HepG2 (cell line): ENCODE measurements around the gene CCDC148. TPM values are rescaled to one million over a fixed set of nuclear protein-coding genes. Genes with fewer than 3 reads are reported as not detected.

Source experiments
- ATAC-seq: fragments of 200-7000 bp; cut with Tn5 transposase; 3 replicates; pipeline ENCODE4 v1.9.1; 2020; ENCODE audit warnings: mild to moderate bottlenecking, moderate library complexity
- BruUV-seq: library from RNA; stranded (reverse); fragments of 400-500 nt; replicated peaks from 2 replicates; lab custom pipeline; 2021; lab: Mats Ljungman, UMichigan
- CTCF ChIA-PET: fragments of 300-600 bp; formaldehyde crosslinking; extraction: SDS; loops from one replicate; lab custom pipeline; 2021; ENCODE audit warnings: low total read pairs, inconsistent platforms, low intra/inter-chr PET ratio; lab: Yijun Ruan, JAX
- POLR2A ChIA-PET: fragments of 350-600 bp; sonication (Branson Sonifier 250); formaldehyde crosslinking; loops from one replicate; lab custom pipeline; 2020; ENCODE audit warnings: antibody characterized with exemption, inconsistent platforms; lab: Yijun Ruan, JAX
- DNase-seq: peaks from one replicate; pipeline ENCODE4 v3.0.0-alpha.2; 2015; ENCODE audit warnings: low spot score
- FAIRE-seq: peaks from 3 replicates; lab custom pipeline; 2011; peaks lifted over from hg19 to GRCh38; lab: Jason Lieb, UNC
- H2AFZ ChIP-seq: one replicate; pipeline ENCODE4 v1.6.1; 2011; ENCODE audit warnings: low read length, inconsistent platforms
- H3K27ac ChIP-seq: fragments of 300-600 bp; 3 replicates; pipeline ENCODE4 v1.8.0; 2011; ENCODE audit warnings: mixed run types, mild to moderate bottlenecking, mixed read lengths, low read length, inconsistent platforms; ENCODE audit not compliant: insufficient read depth; ENCODE audit errors: extremely low read length
- H3K27me3 ChIP-seq, 2 experiments: fragments of 200-600 bp in 1 of 2; 2 replicates in 1 of 2; 3 replicates in 1 of 2; pipeline versions ENCODE4 v1.6.0 to v1.8.0; 2011; ENCODE audit warnings: low read length in 2 of 2, mild to moderate bottlenecking in 2 of 2, moderate library complexity in 2 of 2, inconsistent platforms in 1 of 2; ENCODE audit not compliant: insufficient read depth in 2 of 2, control insufficient read depth in 1 of 2
- H3K36me3 ChIP-seq, 2 experiments: fragments of 200-600 bp in 1 of 2; replicated peaks in 1 of 2; 2 replicates in 1 of 2; 3 replicates in 1 of 2; pipeline versions ENCODE4 v1.5.1 to v1.8.0; 2011; ENCODE audit warnings: low read length in 2 of 2, inconsistent platforms in 1 of 2; ENCODE audit not compliant: insufficient read depth in 2 of 2, control insufficient read depth in 1 of 2
- H3K4me1 ChIP-seq: 2 replicates; pipeline ENCODE4 v1.5.1; 2012; ENCODE audit warnings: low read length, inconsistent platforms; ENCODE audit not compliant: insufficient read depth
- H3K4me2 ChIP-seq: 2 replicates; pipeline ENCODE4 v1.6.0; 2011; ENCODE audit warnings: low read depth, low read length, inconsistent platforms
- H3K4me3 ChIP-seq, 3 experiments: fragments of 200-600 bp in 1 of 3; sonication (generic), shearing (Covaris generic) in 1 of 3; replicated peaks in 1 of 3; 2 replicates each; pipeline ENCODE4 v1.5.1; 2011 to 2016; ENCODE audit warnings: low read length in 3 of 3, inconsistent platforms in 2 of 3, low read depth in 2 of 3, mild to moderate bottlenecking in 2 of 3, control low read depth in 1 of 3, mixed read lengths in 1 of 3; ENCODE audit not compliant: insufficient read depth in 1 of 3
- H3K79me2 ChIP-seq: one replicate; pipeline ENCODE4 v1.6.1; 2011; ENCODE audit warnings: low read length, inconsistent platforms; ENCODE audit not compliant: insufficient read depth
- H3K9ac ChIP-seq: 2 replicates; pipeline ENCODE4 v1.6.0; 2011; ENCODE audit warnings: mild to moderate bottlenecking, low read depth, low read length, inconsistent platforms; ENCODE audit not compliant: insufficient read depth
- H3K9me3 ChIP-seq: 2 replicates; pipeline ENCODE4 v1.5.1; 2012; ENCODE audit warnings: mild to moderate bottlenecking, low read length
- H4K20me1 ChIP-seq: 2 replicates; pipeline ENCODE4 v1.6.0; 2011; ENCODE audit warnings: inconsistent platforms, mild to moderate bottlenecking, low read length, moderate library complexity; ENCODE audit not compliant: insufficient read depth
- AGO2 ChIP-seq: fragments of 200-400 bp; formaldehyde crosslinking; optimal IDR thresholded peaks from 2 replicates; pipeline ENCODE3; 2017; ENCODE audit warnings: mild to moderate bottlenecking, low read depth, low read length, moderate library complexity
- CREB1 ChIP-seq, 2 experiments: fragments of 450-650 bp in 1 of 2; IDR thresholded peaks; 2 replicates each; pipeline ENCODE4 v1.6.1; 2016 to 2017; ENCODE audit warnings: control low read depth in 1 of 2, mild to moderate bottlenecking in 1 of 2, missing compliant biosample characterization in 1 of 2, missing genetic modification characterization in 1 of 2
- GABPB1 ChIP-seq: IDR thresholded peaks from 2 replicates; pipeline ENCODE4 v1.6.1; 2016; ENCODE audit warnings: mild to moderate bottlenecking, missing genetic modification reagents, moderate library complexity, missing compliant biosample characterization
- GATAD1 ChIP-seq: IDR thresholded peaks from 2 replicates; pipeline ENCODE4 v1.6.1; 2016; ENCODE audit warnings: missing genetic modification reagents, missing compliant biosample characterization
- HMG20A ChIP-seq: IDR thresholded peaks from 2 replicates; pipeline ENCODE4 v1.6.1; 2016; ENCODE audit warnings: borderline replicate concordance
- KLF9 ChIP-seq: IDR thresholded peaks from 2 replicates; pipeline ENCODE4 v1.6.1; 2016; ENCODE audit warnings: low read depth
- MAFK ChIP-seq, 2 experiments: IDR thresholded peaks in 1 of 2; conservative IDR thresholded peaks in 1 of 2; 2 replicates each; pipeline ENCODE4 v1.6.1; 2011; ENCODE audit warnings: improper control_type of control experiment in 2 of 2, low read length in 2 of 2
- NCOR1 ChIP-seq: fragments of 200-600 bp; sonication (generic); IDR thresholded peaks from 2 replicates; pipeline ENCODE4 v1.7.0; 2017; ENCODE audit warnings: antibody characterized with exemption, low read length, borderline replicate concordance
- NONO ChIP-seq, 2 experiments: fragments of 450-650 bp in 1 of 2; sonication (generic) in 1 of 2; formaldehyde crosslinking in 1 of 2; IDR thresholded peaks in 1 of 2; conservative IDR thresholded peaks in 1 of 2; 2 replicates each; pipeline versions ENCODE4 v1.6.1 to v1.8.0; 2017 to 2022; ENCODE audit warnings: mild to moderate bottlenecking in 1 of 2, missing genetic modification reagents in 1 of 2, moderate library complexity in 1 of 2
- PCBP1 ChIP-seq: fragments of 200-400 bp; formaldehyde crosslinking; IDR thresholded peaks from 2 replicates; pipeline ENCODE4 v1.6.1; 2017; ENCODE audit warnings: mild to moderate bottlenecking, low read depth, low read length, borderline replicate concordance
- RXRB ChIP-seq: IDR thresholded peaks from 2 replicates; pipeline ENCODE4 v1.6.1; 2016; ENCODE audit warnings: borderline replicate concordance, missing genetic modification reagents, missing compliant biosample characterization
- SMAD9 ChIP-seq: sonication (generic); formaldehyde crosslinking; IDR thresholded peaks from 2 replicates; pipeline ENCODE4 v1.5.1; 2020; ENCODE audit warnings: mild to moderate bottlenecking, missing genetic modification reagents
- SP5 ChIP-seq: IDR thresholded peaks from 2 replicates; pipeline ENCODE4 v1.6.1; 2016; ENCODE audit warnings: low read depth, borderline replicate concordance
- ZNF816 ChIP-seq: sonication (generic); formaldehyde crosslinking; IDR thresholded peaks from 2 replicates; pipeline ENCODE4 v1.8.0; 2022; ENCODE audit warnings: missing genetic modification reagents, mild to moderate bottlenecking, borderline replicate concordance
- WGBS: methylation state at CpG from one replicate; pipeline ENCODE4 v1.1.6; 2017; ENCODE audit warnings: low lambda C conversion rate; 5-methylcytosine and 5-hydroxymethylcytosine counted together
- in situ Hi-C: cut with HindIII; loops from 2 replicates; pipeline ENCODE4 v1.10.0; 2017; ENCODE audit warnings: low pct_unique_long_range_greater_than_20kb; ENCODE audit not compliant: extremely low pct_ligation_motif_present
- intact Hi-C: fragments of 100-400 bp; cut with micrococcal nuclease; formaldehyde crosslinking; loops from one replicate; pipeline ENCODE4 v1.10.0; 2022; ENCODE audit not compliant: unreplicated experiment
- polyA plus RNA-seq, 8 experiments: library from polyadenylated mRNA; depleted of rRNA in 3 of 8; stranded (reverse) in 7 of 8; unstranded in 1 of 8; fragments of >200 nt; fragmentation: Illumina TruSeq in 4 of 8; extraction: Trizol in 4 of 8; gene quantifications; 2 replicates each; pipeline versions ENCODE4 v1.2.1 to v1.2.3, GENCODE V29; 2011 to 2016; ENCODE audit warnings: low read depth in 4 of 8, missing spikeins in 1 of 8, mixed read lengths in 1 of 8; ENCODE audit not compliant: insufficient read depth in 1 of 8
- total RNA-seq, 5 experiments: library from RNA; depleted of rRNA; stranded (reverse); fragments of >200 nt; fragmentation: Illumina TruSeq; extraction: Trizol; gene quantifications; 2 replicates each; pipeline ENCODE4 v1.2.3, GENCODE V29; 2016; ENCODE audit warnings: low read depth in 1 of 5
- TF ChIP-seq, protein P1 (sequence below): sonication (generic); formaldehyde crosslinking; IDR thresholded peaks from 2 replicates; pipeline ENCODE4 v1.4.0; 2020; ENCODE audit warnings: missing genetic modification reagents
- TF ChIP-seq, protein P2 (sequence below): sonication (generic); formaldehyde crosslinking; IDR thresholded peaks from 2 replicates; pipeline ENCODE4 v1.8.0; 2022; ENCODE audit warnings: missing genetic modification reagents, mild to moderate bottlenecking, moderate library complexity, borderline replicate concordance
- TF ChIP-seq, protein P3 (sequence below): sonication (generic); formaldehyde crosslinking; conservative IDR thresholded peaks from 2 replicates; pipeline ENCODE4 v1.4.0; 2020; ENCODE audit warnings: missing genetic modification reagents

The CCDC148 gene
- total and polyA plus RNA-seq, 2 of the 13 experiments (the other 11 are each of a cell fraction or from before 2014, with no cell fraction given), result 0.30 to 0.49 TPM

DNA sequence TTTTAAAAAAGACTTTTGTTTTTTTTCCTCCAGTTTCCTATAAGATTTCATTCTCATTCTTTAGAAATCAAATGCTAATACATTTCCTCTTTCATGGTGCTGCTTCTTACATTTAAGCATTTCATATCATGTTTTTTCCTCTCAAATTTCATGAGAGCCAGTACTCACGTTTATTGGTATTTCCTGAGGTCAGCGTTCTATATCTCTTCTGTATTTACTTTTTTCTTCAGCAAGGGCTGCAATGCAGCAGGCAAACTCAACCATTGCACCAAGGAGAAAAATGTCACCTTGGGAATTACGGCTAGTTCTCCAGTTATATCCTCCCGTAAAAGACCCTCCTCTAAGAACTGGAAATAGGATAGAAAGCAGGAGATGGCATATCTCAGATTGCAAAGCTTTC, 322.5 kb downstream of the CCDC148 start (continued):
- TF ChIP-seq RXRB (CRISPR knock-in tag) (no peak), PCBP1 (no peak), NCOR1 (no peak), KLF9 (CRISPR knock-in tag) (0 out of 2 replicates have a peak, but pooled peaks have one; percentile 34)
- TF ChIP-seq, protein P1, sequence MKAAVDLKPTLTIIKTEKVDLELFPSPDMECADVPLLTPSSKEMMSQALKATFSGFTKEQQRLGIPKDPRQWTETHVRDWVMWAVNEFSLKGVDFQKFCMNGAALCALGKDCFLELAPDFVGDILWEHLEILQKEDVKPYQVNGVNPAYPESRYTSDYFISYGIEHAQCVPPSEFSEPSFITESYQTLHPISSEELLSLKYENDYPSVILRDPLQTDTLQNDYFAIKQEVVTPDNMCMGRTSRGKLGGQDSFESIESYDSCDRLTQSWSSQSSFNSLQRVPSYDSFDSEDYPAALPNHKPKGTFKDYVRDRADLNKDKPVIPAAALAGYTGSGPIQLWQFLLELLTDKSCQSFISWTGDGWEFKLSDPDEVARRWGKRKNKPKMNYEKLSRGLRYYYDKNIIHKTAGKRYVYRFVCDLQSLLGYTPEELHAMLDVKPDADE (CRISPR knock-in tag), result no peak

DNA sequence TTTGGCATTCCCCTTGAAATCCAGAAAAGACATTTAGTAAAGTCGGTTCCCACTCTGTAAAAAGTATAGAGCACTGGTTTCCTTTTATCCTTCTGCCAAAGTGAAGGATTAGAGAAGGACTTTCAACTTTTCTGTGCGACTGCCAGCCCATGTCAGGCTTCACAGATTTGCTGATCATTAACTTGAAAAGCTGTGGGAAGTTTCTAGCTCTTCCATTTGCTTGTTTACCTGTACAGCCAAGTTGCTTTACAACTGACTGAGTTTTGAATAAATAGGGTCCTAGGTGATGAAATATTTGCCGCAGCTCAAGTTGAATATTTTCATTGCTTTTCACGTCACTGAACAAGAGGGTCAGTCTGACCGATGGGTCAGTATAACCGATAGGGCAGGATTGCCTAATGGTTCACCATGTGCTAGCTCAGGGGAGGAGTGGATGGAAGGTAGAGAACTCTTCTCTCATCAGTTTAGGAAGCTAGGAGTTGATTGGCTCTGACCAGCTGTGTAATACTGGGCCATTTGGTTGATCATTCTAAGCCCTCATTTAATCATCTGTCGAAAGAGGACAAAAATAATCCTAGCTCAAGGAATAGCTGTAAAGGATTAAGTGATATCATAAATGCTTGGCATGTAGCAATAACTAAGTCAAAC, 324.5 kb downstream of the CCDC148 start:
- peak overlapping the region; percentile 91 for H3K4me2 ChIP-seq
- intact Hi-C loops (loop anchor here (1.0 to 5.0 kb wide), 4 partner anchors 35 to 255 kb away; partner anchors contain the start of gene ACVR1), in situ Hi-C loops (no loop called here)
- H4K20me1 ChIP-seq, result no peaks in the 10 kb centered on the region
- H3K79me2 ChIP-seq, result no peaks in the 10 kb centered on the region
- ChIA-PET POLR2A (interaction anchor here (0.6 to 3.0 kb wide), 21 partner anchors 9 to 326 kb away, joined by 3 to 26 read pairs (median 8); partner anchors contain the start of genes CCDC148, PKP4 and UPP2), CTCF (no interaction called here)
- peak overlapping the region; percentile 9 for H2AFZ ChIP-seq
- no peaks in the 10 kb centered on the region for H3K36me3 ChIP-seq
- 10% methylated on average over 7 of the region's 7 CpGs for WGBS
- DNase-seq (peak; percentile 96), ATAC-seq (peak; percentile 79), FAIRE-seq (peak; percentile 75)
- peak overlapping the region; percentile 79 for H3K9ac ChIP-seq
- H3K9me3 ChIP-seq, result no peaks in the 10 kb centered on the region
- no TSS peak for BruUV-seq
- H3K4me1 ChIP-seq, result peaks cover 87% of the 10 kb centered on the region
- H3K4me3 ChIP-seq, result peak overlapping the region in 2 of 3 experiments; percentile 35 to 56; a peak in 4 of 6 replicates
- no peaks in the 10 kb centered on the region for H3K27me3 ChIP-seq
- peak overlapping the region; percentile 98 for H3K27ac ChIP-seq
- no peak for TF ChIP-seq NONO (IDR thresholded peaks at IDR 0.05)
- TF ChIP-seq NONO (CRISPR knock-in tag; conservative IDR thresholded peaks at IDR 0.05), result peak; percentile 53; the same call in 1 of the 2 replicates
- peak in 1 of 2 experiments; percentile 42; a peak in 1 of 4 replicates for TF ChIP-seq MAFK (conservative IDR thresholded peaks at IDR 0.05 in 1 of 2, IDR thresholded peaks at IDR 0.05 in 1 of 2; ENCODE audit: low read length in 2 of 2)
- peak; percentile 79; the same call in 1 of the 2 replicates for TF ChIP-seq HMG20A
- TF ChIP-seq ZNF816 (CRISPR knock-in tag), result peak; percentile 94; the same call in 1 of the 2 replicates
- peak; percentile 77 for TF ChIP-seq CREB1 (IDR thresholded peaks at IDR 0.05)
- peak; percentile 93 for TF ChIP-seq CREB1 (CRISPR knock-in tag; IDR thresholded peaks at IDR 0.05)
- TF ChIP-seq AGO2, result no peak
- 0 out of 2 replicates have a peak, but pooled peaks have one; percentile 33 for TF ChIP-seq SP5 (CRISPR knock-in tag)
- TF ChIP-seq GATAD1 (CRISPR knock-in tag), result peak; percentile 39; the same call in 1 of the 2 replicates
- TF ChIP-seq, protein P2, sequence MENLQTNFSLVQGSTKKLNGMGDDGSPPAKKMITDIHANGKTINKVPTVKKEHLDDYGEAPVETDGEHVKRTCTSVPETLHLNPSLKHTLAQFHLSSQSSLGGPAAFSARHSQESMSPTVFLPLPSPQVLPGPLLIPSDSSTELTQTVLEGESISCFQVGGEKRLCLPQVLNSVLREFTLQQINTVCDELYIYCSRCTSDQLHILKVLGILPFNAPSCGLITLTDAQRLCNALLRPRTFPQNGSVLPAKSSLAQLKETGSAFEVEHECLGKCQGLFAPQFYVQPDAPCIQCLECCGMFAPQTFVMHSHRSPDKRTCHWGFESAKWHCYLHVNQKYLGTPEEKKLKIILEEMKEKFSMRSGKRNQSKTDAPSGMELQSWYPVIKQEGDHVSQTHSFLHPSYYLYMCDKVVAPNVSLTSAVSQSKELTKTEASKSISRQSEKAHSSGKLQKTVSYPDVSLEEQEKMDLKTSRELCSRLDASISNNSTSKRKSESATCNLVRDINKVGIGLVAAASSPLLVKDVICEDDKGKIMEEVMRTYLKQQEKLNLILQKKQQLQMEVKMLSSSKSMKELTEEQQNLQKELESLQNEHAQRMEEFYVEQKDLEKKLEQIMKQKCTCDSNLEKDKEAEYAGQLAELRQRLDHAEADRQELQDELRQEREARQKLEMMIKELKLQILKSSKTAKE (CRISPR knock-in tag), result peak; percentile 43; the same call in 1 of the 2 replicates
- peak; percentile 19; the same call in 1 of the 2 replicates for TF ChIP-seq GABPB1 (CRISPR knock-in tag)
- TF ChIP-seq, protein P3, sequence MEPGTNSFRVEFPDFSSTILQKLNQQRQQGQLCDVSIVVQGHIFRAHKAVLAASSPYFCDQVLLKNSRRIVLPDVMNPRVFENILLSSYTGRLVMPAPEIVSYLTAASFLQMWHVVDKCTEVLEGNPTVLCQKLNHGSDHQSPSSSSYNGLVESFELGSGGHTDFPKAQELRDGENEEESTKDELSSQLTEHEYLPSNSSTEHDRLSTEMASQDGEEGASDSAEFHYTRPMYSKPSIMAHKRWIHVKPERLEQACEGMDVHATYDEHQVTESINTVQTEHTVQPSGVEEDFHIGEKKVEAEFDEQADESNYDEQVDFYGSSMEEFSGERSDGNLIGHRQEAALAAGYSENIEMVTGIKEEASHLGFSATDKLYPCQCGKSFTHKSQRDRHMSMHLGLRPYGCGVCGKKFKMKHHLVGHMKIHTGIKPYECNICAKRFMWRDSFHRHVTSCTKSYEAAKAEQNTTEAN (CRISPR knock-in tag), result peak; percentile 85
- TF ChIP-seq SMAD9 (CRISPR knock-in tag), result no peak
